Smooth muscle cell (in vitro differentiated cells): ENCODE measurements around the gene ITGAD. TPM values are rescaled to one million over a fixed set of nuclear protein-coding genes. Genes with fewer than 3 reads are reported as not detected.

Experiments used
- DNase-seq: peaks from one replicate; lab custom pipeline; 2025; ENCODE audit not compliant: unreplicated experiment; lab: John Stamatoyannopoulos, UW
- H2AFZ ChIP-seq: fragments of 200-600 bp; sonication (generic); 2 replicates; pipeline ENCODE4 v1.6.0; 2016; ENCODE audit warnings: antibody characterized with exemption, low read depth, mild to moderate bottlenecking
- H3F3A ChIP-seq: fragments of 200-600 bp; sonication (generic); 2 replicates; pipeline ENCODE4 v1.6.0; 2017; ENCODE audit warnings: antibody characterized with exemption, low read depth
- H3K27ac ChIP-seq: fragments of 200-600 bp; sonication (generic); 2 replicates; pipeline ENCODE4 v1.5.1; 2016; ENCODE audit warnings: low read depth, mild to moderate bottlenecking
- H3K27me3 ChIP-seq: fragments of 200-600 bp; sonication (generic); 2 replicates; pipeline ENCODE4 v1.6.1; 2016; ENCODE audit warnings: low read depth, mild to moderate bottlenecking
- H3K36me3 ChIP-seq: fragments of 200-600 bp; sonication (generic); 2 replicates; pipeline ENCODE4 v1.5.1; 2016; ENCODE audit warnings: low read depth
- H3K4me1 ChIP-seq: fragments of 200-600 bp; sonication (generic); 2 replicates; pipeline ENCODE4 v1.5.1; 2016; ENCODE audit warnings: low read depth
- H3K4me2 ChIP-seq: fragments of 200-600 bp; sonication (generic); 2 replicates; pipeline ENCODE4 v1.6.0; 2016; ENCODE audit warnings: mild to moderate bottlenecking
- H3K4me3 ChIP-seq: fragments of 200-600 bp; sonication (generic); 2 replicates; pipeline ENCODE4 v1.5.1; 2016; ENCODE audit warnings: mild to moderate bottlenecking
- H3K79me2 ChIP-seq: fragments of 200-600 bp; sonication (generic); 2 replicates; pipeline ENCODE4 v1.6.0; 2016; ENCODE audit warnings: low read depth, mild to moderate bottlenecking
- H3K9ac ChIP-seq: fragments of 200-600 bp; sonication (generic); 2 replicates; pipeline ENCODE4 v1.6.0; 2016; ENCODE audit warnings: low read depth
- H3K9me3 ChIP-seq: fragments of 200-600 bp; sonication (generic); replicated peaks from 2 replicates; pipeline ENCODE4 v1.5.1; 2016; ENCODE audit warnings: low read depth
- H4K20me1 ChIP-seq: fragments of 200-600 bp; sonication (generic); 2 replicates; pipeline ENCODE4 v1.6.0; 2016; ENCODE audit warnings: low read depth
- CTCF ChIP-seq: fragments of 200-600 bp; sonication (generic); IDR thresholded peaks from 2 replicates; pipeline ENCODE4 v1.5.1; 2017; ENCODE audit warnings: borderline replicate concordance, mild to moderate bottlenecking, antibody characterized with exemption; ENCODE audit not compliant: insufficient read depth, poor library complexity, severe bottlenecking
- WGBS: methylation state at CpG from one replicate; pipeline ENCODE4 v1.1.7; 2016; ENCODE audit warnings: low lambda C conversion rate; 5-methylcytosine and 5-hydroxymethylcytosine counted together
- polyA plus RNA-seq: library from polyadenylated mRNA; unstranded; fragments of >200 nt; fragmentation: Nextera tagmentation; extraction: Ambion mirVana; gene quantifications from 2 replicates; pipeline ENCODE4 v1.2.1, GENCODE V29; 2016
- total RNA-seq: library from RNA; depleted of rRNA; stranded (reverse); fragments of >200 nt; gene quantifications from 2 replicates; pipeline ENCODE4 v1.2.3, GENCODE V29; 2014

Gene ITGAD
- total and polyA plus RNA-seq, 2 experiments from 2014 or later: not detected

GRCh38 chr16:31429314-31429713 lies 36.2 kb downstream of the ITGAD start:
- no peaks in the 10 kb centered on the region for H3K4me1 ChIP-seq
- H2AFZ ChIP-seq: no peak overlapping the region
- no peak overlapping the region for H3K9ac ChIP-seq
- no peak overlapping the region for H3K4me2 ChIP-seq
- no peaks in the 10 kb centered on the region for H3K79me2 ChIP-seq
- no peaks in the 10 kb centered on the region for H3F3A ChIP-seq
- H3K27me3 ChIP-seq: peaks cover 6% of the 10 kb centered on the region
- H3K36me3 ChIP-seq: no peaks in the 10 kb centered on the region
- no peak overlapping the region for H3K27ac ChIP-seq
- no peaks in the 10 kb centered on the region for H3K9me3 ChIP-seq
- WGBS: 91% methylated on average over 1 of the region's 1 CpG
- no peak for TF ChIP-seq CTCF
- no peak overlapping the region for H3K4me3 ChIP-seq
- no peaks in the 10 kb centered on the region for H4K20me1 ChIP-seq
- no peak for DNase-seq

GRCh38 chr16:31429796-31430195 lies 36.7 kb downstream of the ITGAD start:
- no peak for DNase-seq
- no peak overlapping the region for H3K4me2 ChIP-seq
- H3K9me3 ChIP-seq: no peaks in the 10 kb centered on the region
- H3K4me1 ChIP-seq: no peaks in the 10 kb centered on the region
- WGBS: 89% methylated on average over 3 of the region's 3 CpGs
- peaks cover 6% of the 10 kb centered on the region for H3K27me3 ChIP-seq
- no peak overlapping the region for H3K9ac ChIP-seq
- H3K36me3 ChIP-seq: no peaks in the 10 kb centered on the region
- no peaks in the 10 kb centered on the region for H3F3A ChIP-seq
- H4K20me1 ChIP-seq: no peaks in the 10 kb centered on the region
- H3K79me2 ChIP-seq: no peaks in the 10 kb centered on the region
- H3K27ac ChIP-seq: no peak overlapping the region
- H2AFZ ChIP-seq: no peak overlapping the region
- no peak for TF ChIP-seq CTCF
- H3K4me3 ChIP-seq: no peak overlapping the region

GRCh38 chr16:31430380-31431052 lies 37.4 kb downstream of the ITGAD start:
- H3F3A ChIP-seq: no peaks in the 10 kb centered on the region
- H3K27ac ChIP-seq: no peak overlapping the region
- H3K9ac ChIP-seq: no peak overlapping the region
- H3K4me3 ChIP-seq: no peak overlapping the region
- H2AFZ ChIP-seq: no peak overlapping the region
- H3K4me1 ChIP-seq: no peaks in the 10 kb centered on the region
- no peaks in the 10 kb centered on the region for H3K36me3 ChIP-seq
- 66% methylated on average over 5 of the region's 5 CpGs for WGBS
- DNase-seq: no peak
- no peaks in the 10 kb centered on the region for H3K9me3 ChIP-seq
- H4K20me1 ChIP-seq: no peaks in the 10 kb centered on the region
- no peak for TF ChIP-seq CTCF
- peaks cover 6% of the 10 kb centered on the region for H3K27me3 ChIP-seq
- no peaks in the 10 kb centered on the region for H3K79me2 ChIP-seq
- H3K4me2 ChIP-seq: no peak overlapping the region
